NCI-H1417 treated with DMSO at 0.1 percent for 48 hours (cell line): ENCODE data around the gene VPS33B.

Experiments used
- DNase-seq: peaks from one replicate; lab custom pipeline; 2025; lab: John Stamatoyannopoulos, UW

The VPS33B gene

GRCh38 chr15:90949979-90950675 lies 72.3 kb downstream of the VPS33B start:
- DNase-seq, result no peak
